GOT3 (cell line): ENCODE data around the gene RPS3A.
"Not testable (repeated sequence)": the region's sequence is repeated elsewhere in the genome, so short reads cannot be mapped to it uniquely, and the experiment has no call there.

Experiments used
- DNase-seq: peaks from one replicate; lab custom pipeline; 2025; ENCODE audit warnings: mixed read lengths; lab: John Stamatoyannopoulos, UW

The RPS3A gene

GRCh38 chr4:151114986-151115385 is 15.6 kb downstream of the RPS3A start:
- DNase-seq = no peak

GRCh38 chr4:151117371-151117962 is 18.0 kb downstream of the RPS3A start:
- no peak for DNase-seq

GRCh38 chr4:151129796-151130195 is 30.4 kb downstream of the RPS3A start:
- DNase-seq = no peak

GRCh38 chr4:151133311-151133710 is 33.9 kb downstream of the RPS3A start:
- DNase-seq = no peak

- DNase-seq = not testable (repeated sequence)
These were observed 36.6 kb downstream of the RPS3A start for GRCh38 chr4:151136048-151136447.

- DNase-seq = no peak
These were observed 40.4 kb downstream of the RPS3A start for GRCh38 chr4:151139814-151140213.

- no peak for DNase-seq
These were observed 43.3 kb downstream of the RPS3A start for GRCh38 chr4:151142758-151143157.

- DNase-seq = no peak
These were observed 43.7 kb downstream of the RPS3A start for GRCh38 chr4:151143162-151143561.

- DNase-seq = no peak
These were observed 44.4 kb downstream of the RPS3A start for GRCh38 chr4:151143811-151144210.

- no peak for DNase-seq
These were observed 45.1 kb downstream of the RPS3A start for GRCh38 chr4:151144329-151145072.

GRCh38 chr4:151147000-151147399 is 47.6 kb downstream of the RPS3A start:
- DNase-seq = no peak

GRCh38 chr4:151148261-151148660 is 48.8 kb downstream of the RPS3A start:
- no peak for DNase-seq

- no peak for DNase-seq
These were observed 51.6 kb downstream of the RPS3A start for GRCh38 chr4:151150821-151151580.

- no peak for DNase-seq
These were observed 52.6 kb downstream of the RPS3A start for GRCh38 chr4:151152028-151152427.

GRCh38 chr4:151153585-151153984 is 54.2 kb downstream of the RPS3A start:
- no peak for DNase-seq
